ENCODE data around the gene ADGRV1.

The ADGRV1 gene

DNA sequence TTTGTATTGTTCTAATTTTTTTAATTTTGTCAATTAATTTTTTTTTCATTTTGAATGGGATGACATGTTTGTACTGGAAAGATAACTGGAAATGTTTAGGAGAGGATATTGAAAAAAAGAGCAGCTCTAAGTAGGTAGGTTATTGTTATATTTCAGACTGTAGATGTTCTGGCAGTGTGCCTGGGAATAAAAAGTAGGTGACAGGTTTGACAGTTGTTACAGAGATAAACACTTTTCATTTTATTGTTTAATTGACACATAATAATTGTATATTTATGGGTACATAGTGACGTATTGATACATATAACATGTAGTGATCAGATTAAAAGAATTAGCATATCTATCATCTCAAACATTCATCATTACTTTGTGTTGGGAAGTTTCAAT, 545.5 kb downstream of the ADGRV1 start:
- no peak for DNase-seq (ENCODE audit: low read depth in 2 of 2)

GRCh38 chr5:91106842-91107511, 548.4 kb downstream of the ADGRV1 start:
- no peak for DNase-seq (ENCODE audit: low read depth in 2 of 2)

DNA sequence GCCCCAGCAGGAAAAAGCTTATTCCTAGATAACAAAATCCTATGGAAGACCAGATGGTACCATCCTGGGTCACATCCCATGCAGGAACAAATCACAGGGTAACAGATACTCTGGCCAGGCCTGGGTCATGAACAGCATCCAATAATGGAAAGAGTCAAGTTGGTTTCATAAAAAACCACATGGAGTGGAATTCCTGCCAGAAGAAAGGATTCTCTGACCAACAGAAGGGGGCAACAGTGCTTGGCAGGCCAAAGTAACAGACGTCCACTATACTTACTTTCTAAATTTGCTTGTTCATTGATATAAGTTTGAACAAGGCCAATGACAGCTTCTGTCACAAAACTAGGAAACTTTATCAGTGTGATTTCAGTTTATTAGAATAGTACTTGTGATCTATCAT, 551.0 kb downstream of the ADGRV1 start:
- no peak for DNase-seq (ENCODE audit: low read depth in 2 of 2)

DNA sequence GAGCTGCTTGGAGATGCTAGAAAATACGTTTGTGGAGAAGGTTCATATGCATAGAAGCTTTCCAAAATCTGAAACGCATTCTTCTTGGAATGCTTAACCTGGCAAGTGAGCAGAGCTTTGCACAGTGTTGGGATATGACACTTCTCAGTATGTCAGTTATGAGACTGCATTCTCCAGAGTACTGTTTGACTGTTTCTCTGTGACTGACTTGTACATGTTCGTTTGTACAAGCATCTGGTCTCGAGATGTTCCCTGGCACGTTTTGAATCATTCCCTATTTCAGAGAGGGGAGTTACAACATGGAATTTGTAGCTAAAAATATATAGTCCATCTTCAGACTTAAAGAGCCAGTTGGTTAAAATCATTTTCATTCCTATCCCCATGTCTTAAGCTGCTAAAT, 552.1 kb downstream of the ADGRV1 start:
- no peak for DNase-seq (ENCODE audit: low read depth in 2 of 2)

DNA sequence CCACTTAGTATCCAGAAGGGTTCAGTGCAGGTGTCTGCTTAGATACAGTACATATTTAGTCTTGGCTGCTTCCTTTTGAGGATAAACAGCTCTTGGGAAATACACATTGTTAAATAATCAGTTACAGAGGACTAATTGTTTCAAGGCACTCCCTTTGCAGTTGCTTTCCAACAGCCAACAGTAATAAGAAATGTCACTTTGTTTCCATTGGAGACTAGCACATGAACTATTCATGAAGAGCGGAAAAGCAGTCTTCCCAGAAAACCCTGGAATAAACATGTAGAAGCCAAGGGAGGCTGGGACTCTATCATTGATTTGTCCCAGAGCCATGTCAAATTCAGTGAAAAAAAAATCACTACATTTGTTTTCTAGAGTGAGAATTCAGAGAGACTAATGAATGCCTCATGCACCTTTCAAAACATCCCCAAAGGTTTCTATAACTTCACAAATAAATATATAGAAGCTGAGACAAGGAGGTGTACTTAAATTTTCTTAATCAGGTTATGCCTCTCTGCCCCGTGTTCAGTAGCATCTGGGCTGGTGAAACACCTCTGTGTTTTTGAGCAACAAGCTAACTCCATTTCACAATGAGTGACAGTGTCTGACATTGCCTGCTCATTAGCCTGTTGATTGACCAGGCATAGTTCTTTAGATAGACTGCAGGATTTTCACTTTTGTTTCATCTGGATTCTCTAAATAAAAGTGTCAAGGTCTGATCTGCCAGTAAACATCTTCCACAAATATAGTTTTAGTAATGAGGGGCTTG, 553.1 kb downstream of the ADGRV1 start:
- no peak for DNase-seq (ENCODE audit: low read depth in 2 of 2)

DNA sequence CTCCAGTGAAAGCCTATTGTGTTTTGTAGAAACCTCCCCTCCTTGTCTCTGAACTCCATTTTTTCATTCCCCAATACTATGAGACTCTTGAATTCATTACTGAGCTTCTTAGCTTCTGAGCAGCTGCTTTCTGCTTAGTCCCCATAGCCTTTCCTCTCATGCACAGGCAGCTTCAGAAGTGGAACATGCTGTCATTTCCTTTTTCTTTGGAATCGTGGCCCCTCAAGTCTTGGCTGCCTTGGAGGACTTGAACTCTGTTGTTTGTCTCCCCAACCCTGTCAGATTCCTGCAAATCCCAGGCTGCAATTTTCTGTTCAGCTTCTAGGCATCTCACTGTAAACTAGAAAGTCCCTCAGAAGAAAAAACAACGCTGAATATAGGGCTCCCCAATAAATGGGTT, 556.1 kb downstream of the ADGRV1 start:
- DNase-seq (ENCODE audit: low read depth in 2 of 2), result no peak

DNA sequence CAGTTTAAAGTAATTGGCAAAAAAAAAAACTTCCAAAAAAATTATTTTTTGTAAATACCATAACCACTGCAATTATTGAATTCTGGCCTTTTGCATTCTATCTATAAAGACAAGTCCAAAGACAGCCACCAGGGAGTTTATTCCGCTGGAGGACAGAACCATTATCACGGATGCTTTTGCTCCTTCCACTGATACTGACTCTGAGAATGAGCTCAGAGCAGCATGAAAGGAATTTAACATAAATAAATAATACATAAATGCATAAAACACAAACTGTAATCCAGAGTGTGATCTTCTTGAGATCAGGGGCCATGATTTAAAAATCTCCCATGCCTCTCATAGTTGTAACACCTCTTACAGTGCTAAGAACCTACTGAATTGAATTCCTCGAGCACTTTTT, 559.8 kb downstream of the ADGRV1 start:
- DNase-seq (ENCODE audit: low read depth in 2 of 2), result no peak

DNA sequence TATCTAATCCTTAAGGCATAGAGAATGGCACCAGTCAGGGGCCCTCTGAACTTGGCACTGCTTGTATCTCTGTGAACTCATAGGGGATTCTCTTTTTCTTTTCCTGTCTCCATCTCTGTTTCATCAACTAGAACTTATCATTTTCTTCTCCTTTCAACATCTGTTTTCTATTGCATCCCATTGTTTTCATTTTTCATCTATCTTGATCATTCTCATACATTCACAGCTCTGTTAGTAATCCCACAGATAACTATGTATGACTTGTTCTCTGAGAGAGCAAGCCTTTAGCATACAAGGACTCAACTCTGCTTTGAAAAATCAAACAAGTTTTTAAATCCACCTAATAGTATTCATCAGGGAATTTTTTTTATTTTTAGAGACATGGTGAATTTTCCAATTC, 560.2 kb downstream of the ADGRV1 start:
- no peak for DNase-seq (ENCODE audit: low read depth in 2 of 2)

DNA sequence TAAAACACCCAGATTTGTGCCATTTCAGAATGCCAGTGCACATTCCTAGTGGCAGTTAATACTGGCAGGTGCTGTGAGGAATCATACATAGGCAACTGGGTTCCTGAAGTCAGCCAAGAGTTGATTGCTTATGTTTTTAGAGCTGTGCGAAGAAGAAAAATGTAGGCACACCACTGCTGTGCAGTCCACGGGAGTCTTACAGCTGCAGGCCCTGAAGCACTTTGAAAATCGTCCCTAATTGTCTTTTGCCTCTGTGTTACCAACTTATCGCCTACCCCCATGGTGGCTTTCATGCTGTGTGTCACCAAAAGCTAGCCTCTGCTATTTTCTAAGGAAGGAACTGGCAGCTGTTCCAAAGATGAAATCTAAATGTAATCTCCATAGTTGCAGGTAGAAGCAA, 560.6 kb downstream of the ADGRV1 start:
- no peak for DNase-seq (ENCODE audit: low read depth in 2 of 2)

- DNase-seq (ENCODE audit: low read depth in 2 of 2), result no peak
Observed at GRCh38 chr5:91119981-91120850, 561.6 kb downstream of the ADGRV1 start.

DNA sequence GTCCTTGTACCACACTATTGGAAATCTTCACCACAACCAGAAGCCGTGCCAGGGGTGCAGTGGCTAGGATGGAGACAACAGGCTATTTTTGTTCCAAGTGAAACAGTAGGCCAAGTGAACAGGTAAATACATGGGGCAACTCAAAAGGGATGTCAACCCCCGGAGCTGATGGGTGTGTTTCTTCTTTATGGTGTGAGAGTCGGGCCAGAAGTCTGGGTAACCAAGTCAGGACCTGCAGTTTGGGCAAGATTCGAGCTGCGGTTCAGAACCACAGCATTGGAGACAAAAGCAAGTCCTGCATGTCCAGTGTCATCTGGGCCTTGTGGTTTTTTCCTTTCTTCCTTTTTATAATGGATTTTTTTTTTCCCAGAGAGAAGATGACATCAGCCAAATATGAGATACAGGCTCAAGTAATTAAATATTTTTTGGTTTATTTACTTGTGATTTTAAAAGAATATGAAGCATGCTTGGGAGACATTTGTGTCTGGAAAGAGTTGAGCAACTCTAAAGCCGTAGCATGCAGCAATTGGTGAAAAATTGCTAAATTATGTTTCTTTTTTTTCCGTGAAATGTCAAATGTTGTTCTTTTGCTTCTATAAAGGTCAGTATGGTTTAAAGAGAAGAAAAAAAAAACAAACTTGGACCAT, 562.9 kb downstream of the ADGRV1 start:
- DNase-seq (ENCODE audit: low read depth in 2 of 2), result no peak

- DNase-seq (ENCODE audit: low read depth in 2 of 2), result no peak
Observed at GRCh38 chr5:91122651-91123050, 564.1 kb downstream of the ADGRV1 start.

DNA sequence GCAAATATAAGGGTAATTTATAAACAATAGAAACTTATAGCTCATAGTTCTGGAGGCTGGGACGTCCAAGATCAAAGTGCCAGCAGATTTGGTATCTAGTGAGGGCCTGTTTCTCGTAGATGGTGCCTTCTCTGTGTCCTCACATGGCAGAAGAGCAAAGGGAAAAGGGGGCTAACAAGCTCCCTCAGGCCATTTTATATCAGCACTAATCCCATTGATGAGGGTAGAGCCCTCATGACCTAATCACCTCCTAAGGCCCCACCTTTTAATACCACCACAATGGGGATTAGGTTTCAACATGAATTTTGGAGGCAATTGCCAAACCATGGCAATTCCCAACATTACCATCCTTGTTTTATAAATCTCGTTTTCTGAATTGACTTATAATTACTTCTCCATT, 564.7 kb downstream of the ADGRV1 start:
- DNase-seq (ENCODE audit: low read depth in 2 of 2), result no peak

GRCh38 chr5:91123901-91124300, 565.3 kb downstream of the ADGRV1 start:
- DNase-seq (ENCODE audit: low read depth in 2 of 2), result no peak

DNA sequence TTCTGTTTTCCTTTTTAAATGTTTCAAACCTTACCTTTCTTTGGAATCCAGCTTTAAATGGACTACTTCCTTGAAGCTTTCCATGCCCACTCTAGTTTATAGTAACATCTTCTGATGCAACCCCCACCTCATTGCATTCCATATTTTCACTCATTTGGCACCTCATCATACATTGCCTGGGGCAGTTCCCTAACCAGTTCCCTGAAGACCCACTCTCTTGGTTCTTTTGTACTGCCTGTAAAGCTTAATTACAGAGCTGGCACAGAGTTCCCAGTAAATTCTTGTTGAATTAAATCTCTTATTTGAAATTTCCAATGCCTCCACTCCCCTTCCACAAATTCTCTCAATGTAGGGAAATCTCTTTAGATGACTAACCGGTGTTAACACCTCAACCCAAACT, 567.3 kb downstream of the ADGRV1 start:
- DNase-seq (ENCODE audit: low read depth in 2 of 2), result no peak

- DNase-seq (ENCODE audit: low read depth in 2 of 2), result no peak
Observed at GRCh38 chr5:91126448-91126847, 567.9 kb downstream of the ADGRV1 start.

DNA sequence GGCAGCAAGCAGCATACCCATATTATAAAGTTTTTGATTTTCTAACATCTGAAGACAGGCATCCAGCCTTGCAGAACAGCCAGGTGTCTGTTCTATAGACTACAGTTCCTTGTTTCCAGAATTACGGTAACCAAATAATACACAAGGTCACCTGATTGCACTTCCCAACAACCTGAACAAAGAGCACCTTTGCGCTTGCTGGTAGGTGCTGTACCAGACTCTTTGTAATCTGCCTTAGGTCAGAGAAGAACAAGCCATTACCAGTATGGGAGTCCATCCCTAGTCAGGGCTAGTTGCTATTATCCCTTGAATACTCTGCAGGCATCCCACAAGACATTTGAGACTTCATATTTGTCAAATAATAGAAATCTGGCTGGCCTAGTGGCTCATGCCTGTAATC, 568.3 kb downstream of the ADGRV1 start:
- no peak for DNase-seq (ENCODE audit: low read depth in 2 of 2)

DNA sequence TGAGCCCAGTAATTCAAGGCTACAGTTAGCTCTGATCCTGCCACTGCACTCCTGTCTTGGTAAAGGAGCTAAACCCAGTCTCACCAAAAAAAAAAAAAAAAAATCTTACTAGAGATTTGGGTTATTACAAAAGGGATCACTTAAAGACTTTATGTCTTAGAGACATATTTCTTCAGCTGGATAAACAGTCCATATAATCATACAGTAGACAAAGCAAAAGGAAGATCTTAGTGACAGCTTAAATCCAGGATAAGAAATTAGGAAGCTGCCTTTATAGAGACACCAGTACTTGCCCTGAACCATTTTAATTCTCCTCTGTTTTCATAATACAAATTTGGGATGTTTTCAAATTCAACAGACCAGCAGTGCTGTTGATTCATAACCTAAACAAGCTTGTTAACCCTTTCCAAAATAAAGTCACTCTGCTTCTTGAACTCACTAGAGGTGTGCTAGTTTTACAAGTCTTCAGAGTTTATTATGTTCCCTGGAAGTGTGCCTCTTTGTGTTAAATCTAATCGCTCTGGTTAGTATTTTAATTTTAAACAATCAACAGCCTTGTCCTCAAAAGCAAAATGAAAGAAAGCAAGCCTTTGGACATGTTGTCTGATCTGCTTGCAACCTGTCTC, 569.0 kb downstream of the ADGRV1 start:
- no peak for DNase-seq (ENCODE audit: low read depth in 2 of 2)

- DNase-seq (ENCODE audit: low read depth in 2 of 2), result no peak
Observed at GRCh38 chr5:91128604-91129003, 570.0 kb downstream of the ADGRV1 start.

DNA sequence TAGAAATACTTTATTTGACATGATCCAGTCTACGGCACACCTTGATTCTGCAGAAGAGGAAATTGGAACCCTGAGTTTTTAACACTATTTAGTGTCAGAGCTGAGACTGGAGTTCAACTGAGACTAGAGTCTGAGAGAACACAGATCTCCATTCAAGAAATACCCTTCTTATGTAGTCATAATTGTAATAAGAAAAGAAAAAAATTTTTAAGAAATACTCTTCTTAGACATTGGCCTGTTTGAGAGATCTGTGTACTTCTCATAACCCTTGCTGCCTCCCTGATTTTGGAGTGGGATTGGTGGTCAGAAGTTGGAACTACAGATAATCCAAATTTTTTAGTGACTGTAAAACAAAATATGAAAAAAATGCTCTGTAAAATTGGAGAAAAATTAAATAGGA, 571.2 kb downstream of the ADGRV1 start:
- DNase-seq (ENCODE audit: low read depth in 2 of 2), result no peak

GRCh38 chr5:91130759-91131158, 572.2 kb downstream of the ADGRV1 start:
- DNase-seq (ENCODE audit: low read depth in 2 of 2), result no peak

DNA sequence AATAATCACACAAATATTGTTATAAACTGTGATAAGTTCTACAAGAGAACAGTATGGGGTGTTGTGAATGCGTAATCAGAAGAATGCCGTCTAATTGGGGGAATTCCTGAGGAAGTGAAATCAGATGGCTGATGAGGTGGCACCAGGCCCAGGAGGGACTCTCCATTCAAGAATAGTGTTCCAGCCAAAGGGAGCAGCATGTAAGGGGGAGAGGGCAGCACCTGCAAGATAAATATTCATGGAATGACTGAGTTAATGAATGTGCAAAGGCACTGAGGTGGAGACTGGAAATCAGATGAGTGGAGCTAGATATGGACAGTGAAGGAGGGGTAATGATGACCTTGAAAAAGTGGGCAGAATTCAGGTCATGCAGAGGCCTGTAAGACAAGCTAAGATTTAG, 574.0 kb downstream of the ADGRV1 start:
- DNase-seq (ENCODE audit: low read depth in 2 of 2), result no peak

All from stimulated activated CD8-positive, alpha-beta memory T cell treated with anti-CD3 and anti-CD28 coated beads, Interleukin-7, amount 100 ng/mL, for 4 hours (primary cell).